ENCODE measurements around the gene PRCD.

PRCD gene
- 0 to 0.12 reads per million in 2 experiments for total RNA-seq

GRCh38 chr17:76539631-76540271 is at the start of gene PRCD:
PRCD (plus strand) TSS chr17:76540044; CDS start chr17:76540142, 98 bp downstream.
- DNase-seq (ENCODE audit: low read depth), result no peak

- DNase-seq (ENCODE audit: low read depth), result no peak
Measured at GRCh38 chr17:76490112-76490710, 49.6 kb upstream of the PRCD start.

GRCh38 chr17:76491271-76492122 is 48.3 kb upstream of the PRCD start:
- no peak for DNase-seq (ENCODE audit: low read depth)

- DNase-seq (ENCODE audit: low read depth), result no peak
Measured at GRCh38 chr17:76492123-76492988, 47.5 kb upstream of the PRCD start.

- no peak for DNase-seq (ENCODE audit: low read depth)
Measured at GRCh38 chr17:76492989-76493501, 46.8 kb upstream of the PRCD start.

- no peak for DNase-seq (ENCODE audit: low read depth)
Measured at GRCh38 chr17:76493505-76494167, 46.2 kb upstream of the PRCD start.

GRCh38 chr17:76495663-76496400 is 44.0 kb upstream of the PRCD start:
- no peak for DNase-seq (ENCODE audit: low read depth)

- DNase-seq (ENCODE audit: low read depth), result no peak
Measured at GRCh38 chr17:76496464-76496863, 43.4 kb upstream of the PRCD start.

- DNase-seq (ENCODE audit: low read depth), result no peak
Measured at GRCh38 chr17:76497699-76497978, 42.2 kb upstream of the PRCD start.

- no peak for DNase-seq (ENCODE audit: low read depth)
Measured at GRCh38 chr17:76497979-76498875, 41.6 kb upstream of the PRCD start.

- no peak for DNase-seq (ENCODE audit: low read depth)
Measured at GRCh38 chr17:76498876-76499251, 41.0 kb upstream of the PRCD start.

GRCh38 chr17:76499267-76499667 is 40.6 kb upstream of the PRCD start:
- no peak for DNase-seq (ENCODE audit: low read depth)

GRCh38 chr17:76500074-76500746 is 39.6 kb upstream of the PRCD start:
- no peak for DNase-seq (ENCODE audit: low read depth)

- no peak for DNase-seq (ENCODE audit: low read depth)
Measured at GRCh38 chr17:76500747-76501017, 39.2 kb upstream of the PRCD start.

- DNase-seq (ENCODE audit: low read depth), result peak; percentile 91
Measured at GRCh38 chr17:76501018-76501826, 38.6 kb upstream of the PRCD start, which contains the start of gene RHBDF2. RHBDF2 (minus strand) TSS chr17:76501423; CDS start chr17:76481524, 19,899 bp downstream.

GRCh38 chr17:76501827-76502307 is 38.0 kb upstream of the PRCD start:
- DNase-seq (ENCODE audit: low read depth), result no peak

GRCh38 chr17:76502341-76503211 is 37.3 kb upstream of the PRCD start:
- DNase-seq (ENCODE audit: low read depth), result no peak

Measured in T follicular helper cell (primary cell).